SIG-M5 treated with dmso at 0.1 percent for 504 hours (cell line): ENCODE measurements around the gene HRAS.
A peak's percentile ranks its signal among the peaks of the same experiment; 100 is the strongest.

Source experiments
- DNase-seq: peaks from one replicate; lab custom pipeline; 2025; ENCODE audit not compliant: unreplicated experiment; lab: John Stamatoyannopoulos, UW

HRAS gene

GRCh38 chr11:567629-568292 lies 32.4 kb upstream of the HRAS start:
- DNase-seq, result no peak

GRCh38 chr11:567011-567628 lies 31.7 kb upstream of the HRAS start:
- no peak for DNase-seq

- DNase-seq, result no peak
Measured at GRCh38 chr11:565921-566509, 30.6 kb upstream of the HRAS start.

- DNase-seq, result no peak
Measured at GRCh38 chr11:563812-564578, 28.6 kb upstream of the HRAS start.

GRCh38 chr11:563066-563811 lies 27.9 kb upstream of the HRAS start:
- no peak for DNase-seq

GRCh38 chr11:562046-562645 lies 26.8 kb upstream of the HRAS start:
- DNase-seq, result no peak

GRCh38 chr11:561148-562003 lies 26.0 kb upstream of the HRAS start:
- DNase-seq, result peak; percentile 56

- peak; percentile 81 for DNase-seq
Measured at GRCh38 chr11:560305-561147, 25.1 kb upstream of the HRAS start, which contains the start of the genes LMNTD2 and RASSF7. Gene LMNTD2, minus strand, starts transcription at chr11:560738. Its CDS starts 22 bp downstream, at chr11:560716. Gene RASSF7, plus strand, starts transcription at chr11:560970. Its CDS starts 799 bp downstream, at chr11:561769.

GRCh38 chr11:559712-560304 lies 24.4 kb upstream of the HRAS start:
- DNase-seq, result no peak

- DNase-seq, result no peak
Measured at GRCh38 chr11:559020-559620, 23.7 kb upstream of the HRAS start.

- DNase-seq, result no peak
Measured at GRCh38 chr11:558503-558902, 23.1 kb upstream of the HRAS start.

GRCh38 chr11:557328-558132 lies 22.2 kb upstream of the HRAS start:
- DNase-seq, result no peak

- DNase-seq, result no peak
Measured at GRCh38 chr11:556662-557256, 21.4 kb upstream of the HRAS start.

GRCh38 chr11:555780-556661 lies 20.6 kb upstream of the HRAS start:
- no peak for DNase-seq

- DNase-seq, result no peak
Measured at GRCh38 chr11:555227-555779, 19.9 kb upstream of the HRAS start.
